Uterus (tissue), 4 donors: Measurements from ENCODE around the gene IL18BP. TPM values are rescaled to one million over a fixed set of nuclear protein-coding genes. Genes with fewer than 3 reads are reported as not detected.

Experiments
- DNase-seq, 2 donors: peaks; one replicate each; pipeline ENCODE4 v3.0.0-alpha.2; 2019 to 2020
- H3K27ac ChIP-seq, 2 donors: fragments of 200-600 bp; sonication (generic); 1 replicate in 1 of 2; 2 replicates in 1 of 2; pipeline ENCODE4 v1.5.1; 2016 to 2018
- H3K27me3 ChIP-seq, 2 donors: fragments of 200-600 bp; sonication (generic); one replicate each; pipeline ENCODE4 v1.5.1; 2018 to 2019; ENCODE audit warnings: control low read depth in 1 of 2
- H3K36me3 ChIP-seq, 2 donors: fragments of 200-600 bp; sonication (generic); one replicate each; pipeline ENCODE4 v1.5.1; 2019; ENCODE audit warnings: control low read depth in 1 of 2
- H3K4me1 ChIP-seq, 2 donors: fragments of 200-600 bp; sonication (generic); one replicate each; pipeline ENCODE4 v1.5.1; 2018 to 2019; ENCODE audit warnings: control low read depth in 1 of 2
- H3K4me3 ChIP-seq, 2 donors: fragments of 200-600 bp; sonication (generic); 1 replicate in 1 of 2; 2 replicates in 1 of 2; pipeline ENCODE4 v1.5.1; 2018 to 2019; ENCODE audit warnings: mild to moderate bottlenecking in 1 of 2
- H3K9me3 ChIP-seq, 2 donors: fragments of 200-600 bp; sonication (generic); one replicate each; pipeline ENCODE4 v1.5.1; 2019; ENCODE audit warnings: control low read depth in 1 of 2
- POLR2A ChIP-seq, 2 donors: fragments of 450-650 bp; IDR thresholded peaks; one replicate each; pipeline ENCODE4 v1.6.1; 2016; ENCODE audit warnings: antibody characterized with exemption in 2 of 2, mild to moderate bottlenecking in 1 of 2, moderate library complexity in 1 of 2
- intact Hi-C: fragments of 100-400 bp; cut with DNase I; formaldehyde crosslinking; loops from one replicate; pipeline ENCODE4 v1.15.1; 2023; ENCODE audit warnings: low total_unique reads
- total RNA-seq, 4 donors: library from RNA; depleted of rRNA in 3 of 4; stranded (reverse); fragments of >200 nt in 3 of 4; gene quantifications; one replicate each; pipeline versions ENCODE4 v1.1.0 to v1.2.4, GENCODE V29; 2014 to 2023
- TF ChIP-seq, protein P1 (sequence below), 4 experiments: fragments of 200-600 bp in 2 of 4; fragments of 450-650 bp in 2 of 4; sonication (generic) in 2 of 4; IDR thresholded peaks; one replicate each; pipeline ENCODE4 v1.5.1; 2016 to 2019; ENCODE audit warnings: antibody characterized with exemption in 4 of 4, mild to moderate bottlenecking in 2 of 4, moderate library complexity in 1 of 4
- donor health status: DM: yes; HTN: yes; CAD: no.

The IL18BP gene
- 10 to 100 TPM in 2 of 4 donors, 1 to 10 TPM in 2; 7.3 to 24.6 (median 10.5) TPM for total RNA-seq

DNA sequence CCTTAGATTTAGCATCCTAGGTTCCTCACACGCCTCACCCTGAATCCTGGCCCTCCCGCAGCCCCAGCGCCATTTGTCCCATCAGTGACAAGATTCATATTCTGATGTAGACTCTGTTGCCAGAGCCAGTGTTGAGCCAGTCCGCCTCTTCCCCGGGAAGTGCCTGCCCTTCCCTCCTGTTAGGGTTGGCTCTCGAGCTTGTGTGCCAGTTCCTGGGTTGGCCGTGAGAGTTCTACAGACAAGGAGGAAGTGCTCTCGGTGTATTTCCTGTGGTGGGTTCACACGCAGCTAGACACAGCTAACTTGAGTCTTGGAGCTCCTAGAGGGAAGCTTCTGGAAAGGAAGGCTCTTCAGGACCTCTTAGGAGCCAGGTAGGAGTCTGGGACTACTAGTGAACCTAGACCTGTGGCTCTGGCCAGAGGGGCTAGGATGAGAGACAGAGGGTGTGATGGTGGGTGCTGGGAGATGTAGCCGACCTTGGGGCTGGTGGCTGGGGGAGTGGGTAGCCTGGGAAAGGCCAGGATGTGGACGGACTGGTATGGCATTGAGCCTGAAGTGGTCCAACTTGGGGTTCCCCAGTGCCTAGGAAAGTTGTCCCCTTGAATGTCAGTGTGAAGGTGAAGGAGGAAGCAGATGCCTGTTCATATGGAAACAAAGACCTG lies at the start of gene IL18BP:
Gene IL18BP, plus strand, starts transcription at position 261 of the 662 bp plus-strand sequence. CDS start 1,076 bp downstream, outside the sequence.
- intact Hi-C loops, result no loop called here
- Histone ChIP-seq H3K4me1 (no peaks in the 10 kb centered on the region), H3K36me3 (no peaks in the 10 kb centered on the region), H3K27me3 (no peaks in the 10 kb centered on the region), H3K27ac (peak within 1 kb of the TSS; percentile 72 to 81), H3K4me3 (peak within 1 kb of the TSS in 1 of 2 donors; percentile 14), H3K9me3 (no peaks in the 10 kb centered on the region)
- TF ChIP-seq, protein P1, sequence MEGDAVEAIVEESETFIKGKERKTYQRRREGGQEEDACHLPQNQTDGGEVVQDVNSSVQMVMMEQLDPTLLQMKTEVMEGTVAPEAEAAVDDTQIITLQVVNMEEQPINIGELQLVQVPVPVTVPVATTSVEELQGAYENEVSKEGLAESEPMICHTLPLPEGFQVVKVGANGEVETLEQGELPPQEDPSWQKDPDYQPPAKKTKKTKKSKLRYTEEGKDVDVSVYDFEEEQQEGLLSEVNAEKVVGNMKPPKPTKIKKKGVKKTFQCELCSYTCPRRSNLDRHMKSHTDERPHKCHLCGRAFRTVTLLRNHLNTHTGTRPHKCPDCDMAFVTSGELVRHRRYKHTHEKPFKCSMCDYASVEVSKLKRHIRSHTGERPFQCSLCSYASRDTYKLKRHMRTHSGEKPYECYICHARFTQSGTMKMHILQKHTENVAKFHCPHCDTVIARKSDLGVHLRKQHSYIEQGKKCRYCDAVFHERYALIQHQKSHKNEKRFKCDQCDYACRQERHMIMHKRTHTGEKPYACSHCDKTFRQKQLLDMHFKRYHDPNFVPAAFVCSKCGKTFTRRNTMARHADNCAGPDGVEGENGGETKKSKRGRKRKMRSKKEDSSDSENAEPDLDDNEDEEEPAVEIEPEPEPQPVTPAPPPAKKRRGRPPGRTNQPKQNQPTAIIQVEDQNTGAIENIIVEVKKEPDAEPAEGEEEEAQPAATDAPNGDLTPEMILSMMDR (IDR thresholded peaks at IDR 0.05), result no peak
- TF ChIP-seq POLR2A (IDR thresholded peaks at IDR 0.05), result no peak
- no peak for DNase-seq

DNA sequence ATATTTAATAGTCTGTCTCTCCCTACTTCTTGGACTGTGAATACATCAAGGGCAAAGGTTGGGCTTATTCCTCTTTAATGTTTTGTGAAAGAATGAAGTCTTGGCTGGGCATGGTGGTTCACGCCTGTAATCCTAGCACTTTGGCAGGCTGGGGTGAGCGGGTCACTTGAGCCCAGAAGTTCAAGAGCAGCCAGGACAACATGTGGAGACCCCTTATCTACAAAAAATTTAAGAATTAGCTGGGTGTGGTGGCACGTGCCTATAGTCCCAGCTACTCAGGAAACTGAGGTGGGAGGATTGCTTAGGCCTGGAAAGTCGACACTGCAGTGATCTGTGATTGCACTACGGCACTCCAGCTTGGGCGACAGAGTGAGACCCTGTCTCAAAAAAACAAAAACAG lies 49.7 kb upstream of the IL18BP start:
- no peaks in the 10 kb centered on the region for H3K4me1 ChIP-seq
- no peaks in the 10 kb centered on the region for H3K27me3 ChIP-seq
- H3K36me3 ChIP-seq, result no peaks in the 10 kb centered on the region
- DNase-seq, result no peak
- no peak overlapping the region for H3K27ac ChIP-seq
- intact Hi-C loops, result no loop called here
- H3K9me3 ChIP-seq, result no peaks in the 10 kb centered on the region
- TF ChIP-seq, protein P1 (IDR thresholded peaks at IDR 0.05), result no peak
- no peak for TF ChIP-seq POLR2A (IDR thresholded peaks at IDR 0.05)
- H3K4me3 ChIP-seq, result no peak overlapping the region

DNA sequence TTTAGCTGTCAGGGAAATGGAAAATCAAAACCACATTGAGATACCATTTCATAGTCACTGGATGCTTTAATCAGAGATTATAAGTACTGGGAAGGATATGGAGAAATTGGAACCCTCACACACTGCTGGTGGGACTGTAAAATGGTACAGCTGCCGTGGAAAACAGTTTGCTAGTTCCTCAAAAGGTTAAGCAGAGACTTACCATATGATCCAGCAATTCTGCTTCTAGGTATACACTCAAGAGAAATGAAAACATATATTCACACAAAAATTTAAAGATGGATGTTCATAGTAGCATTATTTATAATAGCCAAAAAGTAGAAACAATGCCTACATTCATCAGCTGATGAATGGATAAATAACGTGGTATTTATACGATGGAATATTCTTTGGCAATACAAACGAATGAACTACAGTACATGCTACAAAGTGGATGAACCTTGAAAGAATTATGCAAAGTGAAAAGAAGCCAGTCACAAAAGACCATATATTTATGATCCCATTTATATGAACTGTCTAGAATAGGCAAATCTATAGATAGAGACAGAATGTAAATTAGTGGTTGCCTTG lies 46.9 kb upstream of the IL18BP start:
- intact Hi-C loops, result no loop called here
- H3K9me3 ChIP-seq, result no peaks in the 10 kb centered on the region
- no peaks in the 10 kb centered on the region for H3K36me3 ChIP-seq
- no peak for TF ChIP-seq POLR2A (IDR thresholded peaks at IDR 0.05)
- TF ChIP-seq, protein P1 (IDR thresholded peaks at IDR 0.05), result no peak
- H3K4me1 ChIP-seq, result no peaks in the 10 kb centered on the region
- H3K4me3 ChIP-seq, result no peak overlapping the region
- H3K27me3 ChIP-seq, result no peaks in the 10 kb centered on the region
- no peak for DNase-seq
- no peak overlapping the region for H3K27ac ChIP-seq

DNA sequence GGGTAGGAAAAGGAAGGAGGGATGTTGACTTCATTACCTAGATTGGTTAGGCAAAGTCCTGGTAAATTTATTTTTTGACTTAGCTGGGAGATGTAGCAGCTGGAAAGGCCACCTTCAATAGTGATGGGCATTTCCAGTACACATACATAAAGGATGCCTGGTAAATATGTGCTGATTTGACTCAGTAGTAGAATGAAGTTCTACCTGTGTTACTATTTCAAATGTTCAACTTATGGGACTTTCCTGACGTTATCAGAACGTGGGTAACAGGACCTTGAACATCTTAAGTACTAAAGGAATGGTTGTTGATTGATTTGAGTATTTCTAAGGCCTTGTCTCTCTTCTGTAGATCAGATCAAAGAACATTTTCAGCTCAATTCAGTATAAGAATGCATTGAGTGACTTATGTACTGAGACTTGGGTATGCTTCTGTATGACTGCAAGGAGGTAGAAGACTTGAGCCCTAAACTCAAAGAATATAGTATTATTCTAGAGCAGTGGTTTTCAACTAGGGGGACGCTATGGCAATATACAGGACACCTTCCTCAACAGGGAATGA lies 42.7 kb upstream of the IL18BP start:
- no peak for DNase-seq
- Histone ChIP-seq H3K9me3 (no peaks in the 10 kb centered on the region), H3K27ac (no peak overlapping the region), H3K4me1 (no peaks in the 10 kb centered on the region), H3K4me3 (no peak overlapping the region), H3K36me3 (no peaks in the 10 kb centered on the region), H3K27me3 (no peaks in the 10 kb centered on the region)
- intact Hi-C loops, result no loop called here
- no peak for TF ChIP-seq POLR2A (IDR thresholded peaks at IDR 0.05)
- TF ChIP-seq, protein P1 (IDR thresholded peaks at IDR 0.05), result no peak

DNA sequence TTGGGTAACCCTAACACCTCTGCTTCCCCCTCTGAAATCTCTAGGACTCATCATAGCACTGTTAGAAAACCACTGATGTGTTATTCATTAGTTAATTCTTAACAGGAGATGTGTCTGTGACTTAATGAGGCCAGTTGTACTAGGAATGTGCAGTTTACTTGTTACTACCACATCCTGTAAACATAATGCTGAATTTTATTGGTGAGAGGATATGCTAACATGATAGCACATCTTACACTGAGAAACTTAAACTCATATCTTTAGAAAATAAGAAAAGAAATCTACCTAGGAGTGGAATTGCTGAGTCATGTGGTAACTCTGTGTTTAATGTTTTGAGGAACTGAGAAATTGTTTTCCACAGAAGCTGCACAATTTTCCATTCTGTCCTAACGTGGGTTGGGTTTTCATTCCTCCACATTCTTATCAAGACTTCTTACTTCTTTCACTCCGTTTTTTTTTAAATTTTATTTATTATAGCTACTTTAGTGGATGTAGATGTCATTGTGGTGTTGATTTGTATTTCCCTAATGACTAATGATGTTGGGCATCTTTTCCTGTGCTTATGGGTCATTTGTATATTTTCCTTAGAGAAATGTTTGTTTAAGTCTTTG lies 36.2 kb upstream of the IL18BP start:
- no peaks in the 10 kb centered on the region for H3K27me3 ChIP-seq
- H3K9me3 ChIP-seq, result no peaks in the 10 kb centered on the region
- peak overlapping the region; percentile 34 to 61 for H3K27ac ChIP-seq
- no peak for DNase-seq
- intact Hi-C loops, result no loop called here
- no peaks in the 10 kb centered on the region for H3K36me3 ChIP-seq
- no peak overlapping the region for H3K4me3 ChIP-seq
- TF ChIP-seq, protein P1 (IDR thresholded peaks at IDR 0.05), result no peak
- TF ChIP-seq POLR2A (IDR thresholded peaks at IDR 0.05), result no peak
- H3K4me1 ChIP-seq, result no peaks in the 10 kb centered on the region
